ENCODE results near the gene UGT1A5. TPM values are rescaled to one million over a fixed set of nuclear protein-coding genes. Genes with fewer than 3 reads are reported as not detected.

The UGT1A5 gene
- total and polyA plus RNA-seq, 10 of the 15 experiments (the other 5 are each of a cell fraction or from before 2014, with no cell fraction given): not detected

- TF ChIP-seq RCOR1 (conservative IDR thresholded peaks at IDR 0.05; ENCODE audit: low read depth, low read length): no peak
- TF ChIP-seq HDAC2 (IDR thresholded peaks at IDR 0.05): no peak
Measured at GRCh38 chr2:233821709-233822100, 109.0 kb downstream of the UGT1A5 start (continued).

- CTCF ChIA-PET: no interaction called here
- Histone ChIP-seq H3K27me3 (replicated peaks in 1 of 2; ENCODE audit: control insufficient read depth in 2 of 2, insufficient read depth in 2 of 2, low read length in 1 of 2) (no peaks in the 10 kb centered on the region; a peak in 3 of 4 replicates), H3K79me2 (ENCODE audit: control insufficient read depth, insufficient read depth, low read length) (no peaks in the 10 kb centered on the region), H3K36me3 (ENCODE audit: control insufficient read depth in 2 of 2, insufficient read depth in 2 of 2, low read length in 1 of 2) (no peaks in the 10 kb centered on the region), H3K4me2 (ENCODE audit: control insufficient read depth, insufficient read depth) (no peak overlapping the region), H3K27ac (ENCODE audit: control insufficient read depth, insufficient read depth) (no peak overlapping the region), H3K9ac (ENCODE audit: control insufficient read depth, insufficient read depth, low read length) (no peak overlapping the region), H2AFZ (ENCODE audit: control insufficient read depth, low read depth, low read length) (no peak overlapping the region), H3K4me1 (ENCODE audit: control insufficient read depth, insufficient read depth, low read length) (no peaks in the 10 kb centered on the region), H3K4me3 (no peak overlapping the region), H3K9me3 (replicated peaks; ENCODE audit: control insufficient read depth, insufficient read depth, low read length) (no peaks in the 10 kb centered on the region), H4K20me1 (ENCODE audit: control insufficient read depth, insufficient read depth) (no peaks in the 10 kb centered on the region)
- ATAC-seq (no peak), DNase-seq (ENCODE audit: low read depth, low spot score) (no peak), FAIRE-seq (no peak)
- 60% methylated on average over 21 of the region's 21 CpGs for WGBS (ENCODE audit: insufficient coverage, insufficient replicate concordance, low lambda C conversion rate, missing lambda C conversion rate)
- intact Hi-C loops (cut with micrococcal nuclease; ENCODE audit: unreplicated experiment): no loop called here
- BruUV-seq (replicated peaks): no TSS peak
- SMC1A ChIA-PET (ENCODE audit: uncharacterized antibody, unreplicated experiment): no interaction called here
- RAD21 ChIA-PET (ENCODE audit: unreplicated experiment): no interaction called here
- in situ Hi-C loops (cut with MboI): no loop called here
- TF ChIP-seq, protein P1, sequence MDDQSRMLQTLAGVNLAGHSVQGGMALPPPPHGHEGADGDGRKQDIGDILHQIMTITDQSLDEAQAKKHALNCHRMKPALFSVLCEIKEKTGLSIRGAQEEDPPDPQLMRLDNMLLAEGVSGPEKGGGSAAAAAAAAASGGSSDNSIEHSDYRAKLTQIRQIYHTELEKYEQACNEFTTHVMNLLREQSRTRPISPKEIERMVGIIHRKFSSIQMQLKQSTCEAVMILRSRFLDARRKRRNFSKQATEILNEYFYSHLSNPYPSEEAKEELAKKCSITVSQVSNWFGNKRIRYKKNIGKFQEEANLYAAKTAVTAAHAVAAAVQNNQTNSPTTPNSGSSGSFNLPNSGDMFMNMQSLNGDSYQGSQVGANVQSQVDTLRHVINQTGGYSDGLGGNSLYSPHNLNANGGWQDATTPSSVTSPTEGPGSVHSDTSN (IDR thresholded peaks at IDR 0.05; ENCODE audit: insufficient replicate concordance, low read depth, low read length): no peak
- TF ChIP-seq MTA2 (IDR thresholded peaks at IDR 0.05; ENCODE audit: low read depth) (no peak), SIX5 (IDR thresholded peaks at IDR 0.05; ENCODE audit: low read depth, low read length, severe bottlenecking) (no peak), CHD4 (IDR thresholded peaks at IDR 0.05) (no peak), USF2 (IDR thresholded peaks at IDR 0.05; ENCODE audit: borderline replicate concordance, low read depth, low read length) (no peak), SUPT20H (IDR thresholded peaks at IDR 0.05; ENCODE audit: borderline replicate concordance, control insufficient read depth, low read depth, low read length) (no peak), NR2C2 (IDR thresholded peaks at IDR 0.05; ENCODE audit: borderline replicate concordance, control insufficient read depth, insufficient read length, low read depth) (no peak)
- TF ChIP-seq, protein P2, sequence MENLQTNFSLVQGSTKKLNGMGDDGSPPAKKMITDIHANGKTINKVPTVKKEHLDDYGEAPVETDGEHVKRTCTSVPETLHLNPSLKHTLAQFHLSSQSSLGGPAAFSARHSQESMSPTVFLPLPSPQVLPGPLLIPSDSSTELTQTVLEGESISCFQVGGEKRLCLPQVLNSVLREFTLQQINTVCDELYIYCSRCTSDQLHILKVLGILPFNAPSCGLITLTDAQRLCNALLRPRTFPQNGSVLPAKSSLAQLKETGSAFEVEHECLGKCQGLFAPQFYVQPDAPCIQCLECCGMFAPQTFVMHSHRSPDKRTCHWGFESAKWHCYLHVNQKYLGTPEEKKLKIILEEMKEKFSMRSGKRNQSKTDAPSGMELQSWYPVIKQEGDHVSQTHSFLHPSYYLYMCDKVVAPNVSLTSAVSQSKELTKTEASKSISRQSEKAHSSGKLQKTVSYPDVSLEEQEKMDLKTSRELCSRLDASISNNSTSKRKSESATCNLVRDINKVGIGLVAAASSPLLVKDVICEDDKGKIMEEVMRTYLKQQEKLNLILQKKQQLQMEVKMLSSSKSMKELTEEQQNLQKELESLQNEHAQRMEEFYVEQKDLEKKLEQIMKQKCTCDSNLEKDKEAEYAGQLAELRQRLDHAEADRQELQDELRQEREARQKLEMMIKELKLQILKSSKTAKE (IDR thresholded peaks at IDR 0.05; ENCODE audit: low read depth, poor library complexity, severe bottlenecking): no peak
- POLR2A ChIA-PET: no interaction called here
Measured at GRCh38 chr2:233822101-233822771, 109.5 kb downstream of the UGT1A5 start.

Data from GM12878 (cell line).